Measurements from ENCODE around the gene XRCC3.
"Not testable (repeated sequence)": the region's sequence is repeated elsewhere in the genome, so short reads cannot be mapped to it uniquely, and the experiment has no call there.

The XRCC3 gene

DNA sequence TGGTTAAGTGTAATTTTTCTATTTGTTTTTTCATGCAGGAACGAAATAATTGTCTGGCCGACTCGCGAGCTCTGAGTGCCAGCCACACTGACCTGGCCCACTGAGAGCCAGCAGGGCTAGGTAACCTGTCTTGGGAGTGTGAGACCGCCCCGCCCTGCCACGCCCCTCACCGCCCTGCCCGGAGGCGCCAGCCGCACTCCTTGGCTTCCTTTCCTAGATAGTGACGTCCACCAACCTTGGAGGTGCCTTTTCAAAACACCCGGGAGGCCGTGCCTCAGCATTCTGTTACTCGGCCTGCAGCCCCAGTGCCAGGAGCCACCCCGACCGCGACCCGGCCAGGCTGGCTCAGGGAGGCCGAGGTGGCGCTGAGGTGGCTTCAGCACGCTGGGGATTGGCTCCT, 21.7 kb downstream of the XRCC3 start:
- no peak for DNase-seq (ENCODE audit: low read depth)

- no peak for DNase-seq (ENCODE audit: low read depth)
These were observed 22.4 kb downstream of the XRCC3 start for GRCh38 chr14:103692871-103693270.

GRCh38 chr14:103692159-103692558, 23.1 kb downstream of the XRCC3 start:
- no peak for DNase-seq (ENCODE audit: low read depth)

- DNase-seq (ENCODE audit: low read depth) = not testable (repeated sequence)
These were observed 23.6 kb downstream of the XRCC3 start for GRCh38 chr14:103691655-103692054.

DNA sequence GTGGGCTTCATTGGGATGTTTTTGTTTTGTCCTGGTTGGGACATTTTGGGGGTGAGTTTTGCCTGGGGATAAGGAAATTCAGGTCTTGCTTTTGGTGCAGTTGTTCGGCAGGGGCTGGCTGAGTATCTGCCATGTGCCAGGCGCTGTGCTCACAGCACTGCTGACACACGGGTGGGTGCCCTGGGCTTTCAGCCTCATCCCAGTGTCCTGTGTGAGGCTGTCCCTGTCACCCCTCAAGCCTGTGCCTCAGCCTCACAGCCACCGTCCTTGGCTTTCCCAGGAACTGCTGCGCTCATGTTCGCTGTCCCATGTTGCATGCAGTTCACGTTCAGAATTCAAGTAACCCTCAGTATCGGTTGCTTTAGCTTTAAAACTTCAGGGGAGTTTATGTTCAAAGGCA, 24.9 kb downstream of the XRCC3 start:
- no peak for DNase-seq (ENCODE audit: low read depth)

DNA sequence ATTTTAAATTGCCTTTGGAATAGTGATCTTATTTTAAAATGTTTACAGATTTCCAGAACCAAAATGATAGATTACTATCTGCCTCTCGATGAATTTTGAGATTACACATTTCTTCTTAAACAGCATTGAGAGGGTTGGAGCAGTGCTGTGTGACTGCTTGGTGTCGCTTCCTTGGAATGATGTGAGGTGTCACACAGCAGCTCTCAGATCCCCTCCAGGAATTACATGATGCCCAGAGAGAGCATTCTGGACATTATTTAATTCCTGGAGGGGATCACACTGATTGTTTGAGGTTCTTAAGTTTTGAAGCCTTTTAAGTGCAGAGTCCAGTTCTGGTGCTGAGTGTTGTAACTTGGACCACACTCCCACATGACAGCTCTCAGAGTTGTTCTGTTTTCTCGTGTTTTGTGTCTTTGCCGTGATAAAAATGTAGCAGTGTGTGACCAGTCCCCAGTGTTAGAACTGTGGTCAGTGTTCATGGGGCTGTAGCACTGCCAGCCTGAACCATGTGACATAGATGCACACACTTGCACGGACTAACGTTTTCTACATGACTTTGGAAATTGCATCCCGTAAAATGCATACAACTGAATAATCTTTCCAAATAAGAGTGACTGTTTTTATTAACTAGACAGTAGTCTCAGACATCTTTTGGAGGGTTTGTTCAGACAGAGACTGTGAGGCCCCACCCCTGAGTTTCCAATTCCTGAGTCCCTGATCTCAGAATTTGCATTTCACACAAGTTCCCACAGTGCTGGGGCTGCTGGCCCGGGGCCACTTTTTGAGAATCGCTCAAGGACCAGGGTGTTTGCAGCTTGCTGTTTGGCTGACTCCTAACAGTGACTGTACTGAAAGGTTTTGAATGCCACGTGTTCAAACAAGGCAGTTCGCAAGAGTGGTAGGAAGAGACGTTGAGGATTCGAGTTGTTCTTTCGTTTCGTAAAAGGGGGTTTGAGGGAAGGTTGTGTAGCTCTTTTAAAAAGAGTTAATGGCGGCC, 26.0 kb downstream of the XRCC3 start:
- DNase-seq (ENCODE audit: low read depth) = no peak

GRCh38 chr14:103688441-103688840, 26.8 kb downstream of the XRCC3 start:
- no peak for DNase-seq (ENCODE audit: low read depth)

DNA sequence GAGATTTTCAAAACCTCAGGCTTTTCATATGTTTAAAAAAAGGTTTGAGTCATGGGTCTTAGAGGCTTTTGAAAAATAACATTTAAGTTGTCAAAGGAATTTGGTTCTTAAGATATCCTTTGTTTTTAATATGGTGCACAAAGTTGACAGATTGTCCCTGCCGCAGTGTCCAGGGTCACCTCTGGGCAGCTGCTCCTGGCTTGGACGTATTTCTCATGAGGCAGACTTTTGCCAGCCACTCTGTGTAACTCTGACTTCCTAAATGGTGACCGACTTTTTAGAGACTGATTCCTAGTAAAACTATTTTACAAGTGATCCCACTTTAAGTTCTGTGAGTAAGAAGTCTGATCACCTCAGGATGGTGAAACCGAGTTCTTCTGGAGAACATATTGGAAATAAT, 27.5 kb downstream of the XRCC3 start:
- no peak for DNase-seq (ENCODE audit: low read depth)

DNA sequence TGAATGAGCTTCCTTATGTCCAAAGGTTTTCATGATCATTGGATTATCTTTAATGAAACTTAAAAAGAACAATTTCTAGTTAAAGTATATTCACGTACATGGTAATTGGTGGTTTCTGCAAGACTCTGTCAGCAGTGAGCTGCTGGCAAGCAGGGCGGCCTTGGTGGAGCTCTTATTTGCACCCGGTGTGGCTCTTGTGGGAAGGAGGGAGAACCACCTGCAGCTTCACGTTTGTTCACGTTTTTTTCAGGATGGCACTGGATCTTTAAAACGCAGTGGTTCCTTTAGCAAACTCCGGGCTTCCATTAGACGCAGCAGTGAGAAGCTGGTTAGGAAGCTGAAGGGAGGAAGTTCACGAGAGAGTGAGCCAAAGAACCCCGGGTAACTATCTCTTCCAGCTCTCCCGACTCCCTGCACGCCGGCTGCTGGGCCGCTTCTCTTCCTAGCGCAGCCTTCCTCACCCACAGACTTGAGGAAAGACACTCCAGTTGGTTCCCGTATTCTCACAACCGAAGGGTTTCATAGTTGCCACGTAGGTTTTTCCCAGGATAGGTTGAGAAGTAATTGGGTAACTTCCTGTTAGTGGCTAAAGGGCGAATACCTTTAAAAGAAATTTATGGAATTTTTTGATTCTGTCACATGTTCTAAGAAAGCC, 28.3 kb downstream of the XRCC3 start:
- no peak for DNase-seq (ENCODE audit: low read depth)

DNA sequence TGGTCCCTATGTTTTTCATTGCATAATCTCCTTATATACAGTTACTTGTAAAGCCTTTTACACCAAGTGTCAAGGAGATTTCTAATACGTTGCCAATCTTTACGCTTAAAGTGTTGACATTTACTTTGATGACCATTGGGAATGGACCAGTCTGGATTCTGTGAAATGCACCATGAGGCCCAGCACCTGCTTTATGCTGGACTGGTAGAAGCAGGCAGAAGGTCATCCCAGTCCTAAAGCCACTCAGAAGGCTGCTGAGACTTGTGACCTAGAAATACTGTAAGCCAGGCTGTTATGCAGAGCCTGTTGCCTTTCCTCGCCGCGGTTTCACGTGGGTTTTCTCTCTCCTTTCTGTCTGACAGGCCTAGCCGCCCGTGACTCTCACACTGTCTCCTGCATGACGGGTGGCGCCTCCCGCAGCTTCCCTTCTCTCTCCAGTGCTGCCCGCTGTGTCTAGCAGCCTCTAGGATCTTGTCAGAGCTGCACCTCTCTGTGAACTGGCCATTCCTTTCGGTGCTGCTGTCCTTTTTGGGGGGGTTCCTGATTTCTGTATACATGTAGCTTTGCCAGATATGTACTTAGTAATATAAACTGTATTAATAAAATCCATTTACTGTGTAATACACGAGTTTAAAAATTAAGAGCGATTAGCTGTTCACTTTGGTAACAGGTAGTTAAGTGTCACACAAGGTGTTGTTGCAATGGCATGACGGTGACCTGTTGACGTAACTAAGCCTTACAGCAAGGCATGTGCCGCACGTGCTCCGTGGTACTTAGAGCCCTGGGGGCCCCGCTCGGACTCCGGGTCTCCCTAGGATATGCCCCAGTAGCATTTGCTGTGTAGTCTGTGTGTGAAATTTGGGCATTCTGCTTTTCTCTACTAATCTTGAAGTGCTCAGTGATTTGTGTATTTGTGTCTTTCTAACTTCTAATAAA, 29.7 kb downstream of the XRCC3 start:
- no peak for DNase-seq (ENCODE audit: low read depth)

DNA sequence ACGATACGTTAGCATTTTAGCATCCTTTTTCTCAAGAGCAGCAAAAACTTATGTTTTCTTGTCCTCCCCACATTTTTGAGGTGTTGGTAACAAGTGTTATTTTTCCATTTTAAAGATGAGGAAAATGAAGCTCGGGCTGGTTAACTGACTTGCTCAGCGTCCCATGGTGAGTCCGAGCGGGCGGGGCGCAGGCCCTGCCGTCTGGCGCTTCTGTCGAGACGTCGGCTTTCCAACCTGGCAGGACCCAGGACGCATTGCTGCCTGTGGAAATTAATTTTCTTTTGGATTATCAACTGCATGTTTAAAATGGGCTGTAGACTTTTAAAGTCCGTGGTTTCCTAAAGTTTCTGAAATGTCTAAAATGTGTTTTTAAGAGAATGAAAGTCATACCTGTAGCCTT, 30.4 kb downstream of the XRCC3 start:
- no peak for DNase-seq (ENCODE audit: low read depth)

- no peak for DNase-seq (ENCODE audit: low read depth)
These were observed 30.8 kb downstream of the XRCC3 start for GRCh38 chr14:103684471-103684870.

GRCh38 chr14:103683139-103683538, 32.1 kb downstream of the XRCC3 start:
- no peak for DNase-seq (ENCODE audit: low read depth)

DNA sequence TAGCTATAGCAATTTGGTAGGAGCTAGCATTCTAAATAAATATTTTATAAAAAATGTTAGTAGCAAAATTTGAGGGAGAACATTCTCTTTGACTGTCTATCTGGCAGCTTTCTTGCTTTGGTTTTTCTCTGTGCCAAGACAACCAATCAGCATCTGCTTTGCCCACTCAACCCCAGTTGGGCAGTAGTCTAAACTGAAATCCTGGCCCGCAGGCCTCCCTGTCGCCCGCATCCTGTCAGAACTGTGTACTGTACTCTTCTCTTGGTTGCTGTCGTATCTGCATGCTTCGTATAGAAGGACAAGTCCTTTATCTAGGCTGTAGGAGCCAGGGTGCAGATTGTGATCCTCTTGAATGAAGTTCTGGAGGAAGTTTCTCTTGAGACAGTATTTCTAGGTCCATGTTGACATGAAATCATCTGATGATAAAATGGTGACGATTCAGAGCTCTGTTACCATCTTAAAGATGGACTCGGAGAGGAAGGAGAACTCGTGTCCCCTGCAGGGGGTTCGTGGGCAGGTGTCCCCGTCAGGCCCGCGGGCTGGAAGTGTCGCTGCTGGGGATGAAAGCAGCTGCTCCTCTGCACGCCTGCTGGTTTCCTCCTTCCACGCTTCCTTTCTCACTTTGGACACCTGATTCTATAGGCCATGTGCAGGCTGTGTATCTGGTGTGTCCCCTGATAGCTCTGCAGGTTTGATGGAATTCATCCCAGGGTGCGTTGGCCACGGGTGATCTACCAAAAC, 34.6 kb downstream of the XRCC3 start:
- DNase-seq (ENCODE audit: low read depth) = no peak

DNA sequence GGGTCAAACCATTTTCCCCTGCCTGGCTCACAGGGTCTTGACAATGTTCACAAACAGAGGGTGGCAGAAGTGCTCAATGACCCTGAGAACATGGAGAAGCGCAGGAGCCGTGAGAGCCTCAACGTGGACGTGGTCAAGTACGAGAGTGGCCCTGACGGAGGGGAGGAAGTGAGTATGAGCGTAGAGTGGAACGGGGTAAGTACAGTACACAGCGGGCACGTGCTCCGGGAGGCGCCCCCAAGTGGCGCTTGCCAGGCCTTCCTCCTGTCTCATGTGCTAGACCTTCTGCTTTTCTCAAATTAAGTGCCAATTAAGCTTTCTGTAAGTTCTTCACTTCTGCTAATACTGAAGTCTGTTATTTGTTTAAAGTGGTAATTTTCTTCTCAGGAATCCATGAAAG, 35.9 kb downstream of the XRCC3 start:
- DNase-seq (ENCODE audit: low read depth) = peak; percentile 9

GRCh38 chr14:103676881-103677675, 38.2 kb downstream of the XRCC3 start:
- DNase-seq (ENCODE audit: low read depth) = no peak

- no peak for DNase-seq (ENCODE audit: low read depth)
These were observed 39.3 kb downstream of the XRCC3 start for GRCh38 chr14:103675957-103676356.

DNA sequence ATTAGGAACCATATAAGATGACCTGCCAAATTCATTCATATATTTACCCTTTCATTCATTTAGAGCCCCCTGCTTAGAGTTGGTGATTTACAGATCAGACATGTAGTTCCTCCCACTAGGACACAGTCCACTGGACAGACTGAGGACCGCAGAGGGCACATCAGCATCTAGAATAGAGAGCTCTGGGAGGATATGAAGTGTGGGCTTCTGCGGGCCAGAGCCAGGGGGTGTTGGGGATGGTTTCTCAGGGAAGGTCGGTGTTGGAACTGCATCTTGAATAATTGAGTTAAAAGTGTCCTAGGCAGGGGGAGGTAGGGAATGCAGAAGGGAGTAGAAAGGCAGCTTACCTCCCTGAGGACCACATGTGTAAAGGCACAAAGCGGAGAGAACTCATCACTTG, 43.3 kb downstream of the XRCC3 start:
- DNase-seq (ENCODE audit: low read depth) = no peak

GRCh38 chr14:103669370-103669769, 45.9 kb downstream of the XRCC3 start:
- DNase-seq (ENCODE audit: low read depth) = no peak

DNA sequence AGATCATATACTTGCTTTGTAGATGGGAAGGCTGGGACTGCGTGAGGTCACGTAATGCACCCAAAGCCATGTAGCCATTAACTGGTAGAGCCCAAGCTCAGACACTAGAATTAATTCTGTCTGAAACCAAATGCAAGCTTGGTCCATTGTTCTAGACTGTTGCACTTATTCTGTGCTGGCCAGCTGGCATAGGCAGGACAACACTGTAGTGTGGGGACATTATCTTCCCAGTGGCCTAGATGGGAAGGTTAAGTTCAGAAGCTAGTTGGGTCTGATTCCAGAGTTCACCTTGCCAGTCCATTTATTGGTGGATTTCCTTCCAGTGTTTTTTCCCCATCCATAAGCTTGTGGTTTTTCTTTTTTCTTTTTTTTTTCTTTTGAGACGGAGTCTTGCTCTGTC, 47.1 kb downstream of the XRCC3 start:
- no peak for DNase-seq (ENCODE audit: low read depth)

GRCh38 chr14:103667671-103668070, 47.6 kb downstream of the XRCC3 start:
- DNase-seq (ENCODE audit: low read depth) = no peak

Data from stimulated activated CD8-positive, alpha-beta memory T cell treated with anti-CD3 and anti-CD28 coated beads, Interleukin-12 subunit alpha, Interleukin-12 subunit beta, amount 100 ng/mL, for 4 hours (primary cell).